ENCODE measurements around the gene RNF167. TPM values are rescaled to one million over a fixed set of nuclear protein-coding genes. Genes with fewer than 3 reads are reported as not detected.

RNF167 gene
- total RNA-seq, 4 donors from 2014 or later: 42.3 to 57.4 (median 54.2) TPM

GRCh38 chr17:4931963-4932362, 8.1 kb upstream of the RNF167 start, which contains the start of gene GP1BA:
GP1BA (plus strand) TSS chr17:4932277; CDS start chr17:4932605, 328 bp downstream.
- TF ChIP-seq CTCF (IDR thresholded peaks at IDR 0.05) (no peak), POLR2A (IDR thresholded peaks at IDR 0.05) (no peak)
- intact Hi-C loops (cut with DNase I): no loop called here

GRCh38 chr17:4932756-4933155, 7.3 kb upstream of the RNF167 start:
- TF ChIP-seq CTCF (IDR thresholded peaks at IDR 0.05) (no peak), POLR2A (IDR thresholded peaks at IDR 0.05) (no peak)
- Histone ChIP-seq H3K4me3 (no peak overlapping the region), H3K27me3 (no peaks in the 10 kb centered on the region), H3K27ac (no peak overlapping the region), H3K36me3 (peaks cover 4 to 24% (median 7%) of the 10 kb centered on the region in 3 donors), H3K9me3 (no peaks in the 10 kb centered on the region), H3K4me1 (peaks cover 0 to 16% (median 5%) of the 10 kb centered on the region in 3 donors)
- intact Hi-C loops (cut with DNase I): no loop called here
- WGBS, 2 donors: 94 to 96% methylated on average over 5 to 12 of the region's 12 CpGs
- DNase-seq: no peak

More at GRCh38 chr17:4931963-4932362, 8.1 kb upstream of the RNF167 start, which contains the start of gene GP1BA:
- Histone ChIP-seq H3K9me3 (no peaks in the 10 kb centered on the region), H3K4me3 (no peak within 1 kb of the TSS), H3K27me3 (no peaks in the 10 kb centered on the region), H3K36me3 (peaks cover 0 to 16% (median 4%) of the 10 kb centered on the region in 3 donors), H3K4me1 (peaks cover 0 to 10% (median 5%) of the 10 kb centered on the region in 3 donors), H3K27ac (no peak within 1 kb of the TSS)
- DNase-seq: no peak
- WGBS, 2 donors: 60 to 84% methylated on average over 6 to 10 of the region's 14 CpGs

- 67 to 75% methylated on average over 1 to 8 of the region's 16 CpGs for WGBS, 2 donors
- Histone ChIP-seq H3K36me3 (peaks cover 9 to 32% (median 13%) of the 10 kb centered on the region in 3 donors), H3K27me3 (no peaks in the 10 kb centered on the region), H3K4me1 (peaks cover 8 to 25% (median 12%) of the 10 kb centered on the region in 3 donors), H3K4me3 (no peak overlapping the region), H3K9me3 (no peaks in the 10 kb centered on the region), H3K27ac (no peak overlapping the region)
- intact Hi-C loops (cut with DNase I): no loop called here
- TF ChIP-seq CTCF (IDR thresholded peaks at IDR 0.05) (no peak), POLR2A (IDR thresholded peaks at IDR 0.05) (no peak)
- DNase-seq: no peak
Observed at GRCh38 chr17:4933646-4934045, 6.4 kb upstream of the RNF167 start.

- Histone ChIP-seq H3K4me3 (no peak overlapping the region), H3K4me1 (peaks cover 15 to 32% (median 19%) of the 10 kb centered on the region in 3 donors), H3K36me3 (peaks cover 9 to 32% (median 13%) of the 10 kb centered on the region in 3 donors), H3K27me3 (no peaks in the 10 kb centered on the region), H3K9me3 (no peaks in the 10 kb centered on the region), H3K27ac (peak overlapping the region in 1 of 4 donors; percentile 16)
- TF ChIP-seq POLR2A (IDR thresholded peaks at IDR 0.05) (no peak), CTCF (IDR thresholded peaks at IDR 0.05) (peak in 1 of 6 experiments; percentile 7)
- no peak for DNase-seq
- 34 to 50% methylated on average over 6 to 10 of the region's 14 CpGs for WGBS, 2 donors
- intact Hi-C loops (cut with DNase I): no loop called here
Observed at GRCh38 chr17:4934173-4934979, 5.7 kb upstream of the RNF167 start.

- intact Hi-C loops (cut with DNase I): no loop called here
- TF ChIP-seq CTCF (IDR thresholded peaks at IDR 0.05) (no peak), POLR2A (IDR thresholded peaks at IDR 0.05) (no peak)
- H3K4me3 ChIP-seq: no peak overlapping the region
- H3K9me3 ChIP-seq: no peaks in the 10 kb centered on the region
- peaks cover 18 to 34% (median 19%) of the 10 kb centered on the region in 3 donors for H3K4me1 ChIP-seq
- no peaks in the 10 kb centered on the region for H3K27me3 ChIP-seq
- DNase-seq: no peak
- peaks cover 9 to 32% (median 13%) of the 10 kb centered on the region in 3 donors for H3K36me3 ChIP-seq
- H3K27ac ChIP-seq: no peak overlapping the region
Observed at GRCh38 chr17:4935650-4936049, 4.4 kb upstream of the RNF167 start.

Measured in esophagus squamous epithelium (tissue), 5 donors.